GM12872 (cell line): ENCODE measurements around the gene LCN1.

ENCODE experiments used
- TF ChIP-seq, protein P1 (sequence below): IDR thresholded peaks from 3 replicates; pipeline ENCODE4 v1.5.1; 2011; ENCODE audit warnings: low read depth, mild to moderate bottlenecking, low read length, moderate library complexity; ENCODE audit not compliant: insufficient read depth

Gene LCN1

DNA sequence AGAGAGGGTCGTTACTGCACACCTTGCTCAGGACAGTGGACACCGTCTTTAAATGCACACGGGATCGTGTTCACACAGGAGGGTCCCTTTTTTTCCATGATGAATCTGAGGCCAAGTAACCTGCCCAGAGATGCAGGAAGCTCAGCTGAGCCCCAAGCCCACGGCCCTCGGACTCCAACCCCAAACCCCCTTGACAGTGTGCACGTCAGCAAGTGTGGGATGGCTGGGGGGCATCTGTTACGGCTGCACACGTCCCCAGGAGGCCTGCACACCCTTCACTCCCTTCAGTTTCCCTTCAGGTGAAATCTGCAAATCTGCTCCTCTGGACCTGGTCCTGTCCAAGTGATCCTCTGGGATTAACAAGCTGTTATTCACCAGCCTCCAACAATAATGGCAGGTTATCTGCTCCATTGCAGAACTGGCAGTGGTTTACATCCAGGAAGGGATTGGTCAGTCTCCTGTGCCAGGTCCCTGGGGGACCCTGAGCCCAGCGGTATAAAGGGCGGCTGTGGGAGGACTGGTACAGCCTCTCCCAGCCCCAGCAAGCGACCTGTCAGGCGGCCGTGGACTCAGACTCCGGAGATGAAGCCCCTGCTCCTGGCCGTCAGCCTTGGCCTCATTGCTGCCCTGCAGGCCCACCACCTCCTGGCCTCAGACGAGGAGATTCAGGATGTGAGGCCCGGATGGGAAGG lies at the start of gene LCN1:
Gene LCN1 (plus strand): TSS at position 525 of the 692 bp plus-strand sequence. CDS start 58 bp downstream, at position 583.
- TF ChIP-seq, protein P1, sequence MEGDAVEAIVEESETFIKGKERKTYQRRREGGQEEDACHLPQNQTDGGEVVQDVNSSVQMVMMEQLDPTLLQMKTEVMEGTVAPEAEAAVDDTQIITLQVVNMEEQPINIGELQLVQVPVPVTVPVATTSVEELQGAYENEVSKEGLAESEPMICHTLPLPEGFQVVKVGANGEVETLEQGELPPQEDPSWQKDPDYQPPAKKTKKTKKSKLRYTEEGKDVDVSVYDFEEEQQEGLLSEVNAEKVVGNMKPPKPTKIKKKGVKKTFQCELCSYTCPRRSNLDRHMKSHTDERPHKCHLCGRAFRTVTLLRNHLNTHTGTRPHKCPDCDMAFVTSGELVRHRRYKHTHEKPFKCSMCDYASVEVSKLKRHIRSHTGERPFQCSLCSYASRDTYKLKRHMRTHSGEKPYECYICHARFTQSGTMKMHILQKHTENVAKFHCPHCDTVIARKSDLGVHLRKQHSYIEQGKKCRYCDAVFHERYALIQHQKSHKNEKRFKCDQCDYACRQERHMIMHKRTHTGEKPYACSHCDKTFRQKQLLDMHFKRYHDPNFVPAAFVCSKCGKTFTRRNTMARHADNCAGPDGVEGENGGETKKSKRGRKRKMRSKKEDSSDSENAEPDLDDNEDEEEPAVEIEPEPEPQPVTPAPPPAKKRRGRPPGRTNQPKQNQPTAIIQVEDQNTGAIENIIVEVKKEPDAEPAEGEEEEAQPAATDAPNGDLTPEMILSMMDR: no peak

DNA sequence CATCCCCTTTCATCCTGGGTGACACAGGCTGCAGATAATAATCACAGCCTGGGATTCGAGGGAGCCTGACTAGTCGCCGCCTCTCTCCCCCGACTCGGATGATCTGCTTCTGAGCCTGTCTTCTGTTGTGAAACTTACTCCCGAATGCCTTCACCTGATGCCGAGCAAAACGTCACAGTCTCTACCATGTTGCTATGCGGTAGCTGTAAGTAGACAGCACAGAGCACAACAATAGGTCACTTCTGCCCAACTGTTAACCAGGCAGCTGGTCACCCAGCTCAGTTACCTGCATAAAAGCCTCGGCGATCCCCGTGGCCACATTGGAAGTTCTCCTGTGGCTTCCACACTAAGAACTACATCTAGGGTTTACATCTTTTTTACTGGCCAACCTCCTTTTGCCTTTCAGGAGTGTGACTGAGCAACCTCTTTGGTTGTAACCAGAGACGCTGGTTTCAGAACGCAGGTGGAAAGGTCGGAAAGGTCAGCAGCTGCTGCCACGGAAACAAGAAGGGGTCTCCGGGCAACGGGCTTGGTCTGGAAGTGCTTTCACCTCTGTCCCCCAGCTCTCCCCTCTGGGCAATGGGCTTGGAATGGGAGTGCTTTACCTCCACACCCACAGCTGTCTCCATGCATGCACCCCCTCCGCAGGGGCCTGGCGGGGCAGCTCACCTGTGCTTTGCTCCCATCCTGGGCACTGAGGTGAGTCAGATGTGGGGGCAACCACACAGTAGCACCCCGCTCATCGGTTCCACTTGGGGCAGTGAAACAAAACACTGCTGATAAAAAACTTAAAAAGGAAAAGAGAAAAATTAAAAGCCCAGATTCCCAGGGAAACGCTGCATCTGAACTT lies 49.2 kb upstream of the LCN1 start:
- TF ChIP-seq, protein P1: no peak

DNA sequence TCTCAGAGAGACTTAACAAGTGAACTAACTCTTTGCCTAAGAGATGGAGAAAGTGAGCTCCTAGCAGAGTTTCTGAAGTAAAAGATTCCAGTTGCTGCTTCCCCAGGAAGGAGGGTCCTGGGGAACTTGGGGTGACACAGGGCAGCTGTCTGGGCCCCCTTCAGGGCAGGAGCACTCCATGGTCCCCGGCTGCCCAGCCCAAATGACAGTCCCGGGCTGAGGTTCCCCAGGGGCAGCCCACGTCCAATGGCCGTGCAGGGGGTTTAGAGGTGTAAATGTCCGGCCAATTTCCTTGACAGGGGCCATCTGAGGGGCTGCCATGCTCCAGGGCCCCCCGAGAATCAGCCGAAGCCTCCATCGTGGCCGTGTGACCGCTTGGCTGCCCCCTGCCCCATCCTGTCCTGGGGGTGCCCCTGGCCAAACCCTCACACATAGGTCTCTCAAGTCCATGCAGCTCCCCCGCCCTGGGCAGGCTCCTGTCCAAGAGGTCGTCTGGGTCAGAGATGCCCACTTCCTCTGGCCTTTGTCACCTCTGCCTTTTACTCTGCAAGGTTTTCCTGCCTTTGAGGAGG lies 47.2 kb upstream of the LCN1 start:
- TF ChIP-seq, protein P1: no peak

DNA sequence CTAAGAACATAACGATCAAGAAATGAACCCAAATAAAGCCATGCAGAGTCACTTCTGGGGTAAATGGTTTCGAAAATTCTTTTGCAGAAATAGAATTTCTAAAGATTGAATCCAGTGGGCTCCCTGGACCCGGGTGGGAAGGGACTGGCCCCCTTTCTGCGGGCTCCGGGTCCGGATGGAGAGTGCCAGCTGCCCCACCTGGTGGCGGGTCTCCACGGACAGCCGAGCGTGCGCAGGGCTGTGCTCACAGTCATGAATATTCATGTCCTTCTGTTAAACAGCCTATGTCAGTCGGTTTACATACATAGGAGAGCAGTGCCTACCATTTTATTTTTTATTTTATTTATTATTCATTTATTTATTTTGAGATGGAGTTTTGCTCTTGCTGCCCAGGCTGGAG lies 46.3 kb upstream of the LCN1 start:
- TF ChIP-seq, protein P1: peak; percentile 38; the same call in 2 of the 3 replicates

DNA sequence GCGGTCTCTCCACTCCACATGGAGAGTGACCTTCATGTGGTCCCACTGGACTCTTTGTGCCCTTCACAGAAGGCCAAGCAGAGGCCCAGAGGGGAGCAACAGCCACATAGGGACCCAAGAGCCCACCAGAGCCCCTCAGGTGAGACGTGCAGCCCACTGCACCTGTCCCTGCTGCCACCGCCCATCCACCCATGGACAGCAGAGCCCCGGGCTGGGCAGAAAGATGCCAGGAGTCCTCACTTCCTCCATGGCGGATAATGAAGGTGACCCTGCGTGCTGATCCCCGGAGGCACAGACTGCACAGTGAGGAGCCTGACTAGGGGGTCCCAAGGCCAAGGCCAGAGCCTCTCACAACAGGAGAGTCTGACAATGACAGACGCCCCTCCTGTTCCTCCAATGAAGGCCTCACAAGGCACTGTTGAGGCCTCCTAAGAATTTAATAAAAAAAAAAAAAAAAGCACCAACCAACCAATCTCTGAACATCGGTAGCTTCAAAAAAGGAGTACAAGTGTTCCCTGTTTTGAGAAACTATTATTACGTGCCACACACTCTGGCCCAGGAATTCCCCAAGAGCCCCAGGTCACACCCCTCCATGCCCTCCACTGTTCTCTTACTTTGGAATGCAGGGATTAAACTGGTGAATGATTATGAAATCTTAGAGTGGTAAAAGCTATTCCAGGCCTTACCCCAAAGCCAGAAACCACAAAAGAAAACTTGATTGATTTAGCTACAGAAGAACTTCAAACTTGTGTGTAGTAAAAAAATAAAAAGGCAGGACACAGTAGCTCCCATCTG lies 44.5 kb upstream of the LCN1 start:
- TF ChIP-seq, protein P1: no peak

DNA sequence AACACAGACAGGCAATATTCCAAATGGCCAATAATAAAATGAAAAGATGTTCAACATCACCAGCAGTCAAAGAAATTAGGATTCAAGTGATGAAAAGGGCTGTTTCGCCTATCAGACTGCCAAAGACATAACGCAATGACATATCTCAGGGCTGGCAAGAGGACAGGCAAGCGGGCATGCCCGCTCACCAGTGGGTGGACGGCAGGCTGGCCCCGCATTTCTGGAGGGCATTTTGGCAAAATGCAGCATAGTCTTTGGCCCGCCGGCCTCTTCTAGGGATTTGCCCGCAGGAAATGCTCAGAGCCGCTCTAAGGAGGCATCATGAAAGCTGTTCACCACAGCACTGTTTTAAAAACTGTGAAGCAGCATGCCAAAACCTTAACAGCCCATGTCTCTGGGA lies 43.0 kb upstream of the LCN1 start:
- TF ChIP-seq, protein P1: no peak
